NT2/D1 (cell line): ENCODE results near the gene LPAR5.

Source experiments
- YY1 ChIP-seq: IDR thresholded peaks from 2 replicates; pipeline ENCODE4 v1.6.1; 2011; ENCODE audit not compliant: insufficient read length, insufficient read depth
- ZNF274 ChIP-seq: IDR thresholded peaks from 2 replicates; pipeline ENCODE4 v1.6.1; 2011; ENCODE audit warnings: mild to moderate bottlenecking, low read depth, low read length

DNA sequence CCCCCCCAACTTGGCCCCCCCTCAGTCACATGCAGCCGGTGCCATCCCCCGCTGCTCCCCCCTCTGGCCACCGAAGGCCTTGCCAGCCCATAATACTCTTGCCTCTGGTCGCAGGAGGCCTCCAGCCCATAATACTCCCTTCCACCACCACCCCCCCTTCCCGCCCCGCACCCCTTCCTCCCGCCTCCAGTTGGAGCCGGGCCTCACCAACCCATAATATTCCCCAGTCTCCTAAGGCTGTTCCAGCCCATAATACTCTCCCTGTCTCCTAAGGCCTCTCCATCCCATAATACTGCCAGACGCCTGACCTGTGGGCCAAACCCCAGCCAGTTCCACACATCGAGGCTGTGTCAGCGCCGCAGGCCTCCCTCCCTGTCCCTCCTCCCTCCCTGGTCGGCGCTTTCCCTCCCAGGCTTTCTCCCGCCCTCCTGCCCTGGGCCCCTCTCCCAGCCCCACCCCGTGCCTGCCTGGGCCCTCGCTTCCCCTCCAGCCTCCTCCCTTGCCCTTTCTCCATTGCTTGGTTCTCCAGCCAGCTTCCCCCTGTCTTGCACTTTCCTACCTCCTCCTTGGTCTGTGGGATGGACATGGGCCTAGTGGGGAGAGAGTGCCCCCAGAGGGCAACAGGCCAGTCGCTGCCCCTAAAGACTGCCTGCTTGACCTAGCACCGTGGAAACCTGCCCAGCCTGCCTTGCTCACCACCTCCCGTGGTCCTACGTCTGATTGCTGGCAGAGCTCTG, 21.8 kb downstream of the LPAR5 start:
- TF ChIP-seq YY1 (peak; percentile 28), ZNF274 (no peak)
